HL-60 (cell line): ENCODE results near the gene HOXD12.

Source experiments
- CTCF ChIP-seq: IDR thresholded peaks from one replicate; pipeline ENCODE4 v1.5.1; 2011; ENCODE audit warnings: low read length, control low read depth, inconsistent platforms; ENCODE audit not compliant: insufficient read depth
- POLR2AphosphoS5 ChIP-seq: IDR thresholded peaks from 2 replicates; pipeline ENCODE4 v1.6.1; 2012; ENCODE audit warnings: low read depth

DNA sequence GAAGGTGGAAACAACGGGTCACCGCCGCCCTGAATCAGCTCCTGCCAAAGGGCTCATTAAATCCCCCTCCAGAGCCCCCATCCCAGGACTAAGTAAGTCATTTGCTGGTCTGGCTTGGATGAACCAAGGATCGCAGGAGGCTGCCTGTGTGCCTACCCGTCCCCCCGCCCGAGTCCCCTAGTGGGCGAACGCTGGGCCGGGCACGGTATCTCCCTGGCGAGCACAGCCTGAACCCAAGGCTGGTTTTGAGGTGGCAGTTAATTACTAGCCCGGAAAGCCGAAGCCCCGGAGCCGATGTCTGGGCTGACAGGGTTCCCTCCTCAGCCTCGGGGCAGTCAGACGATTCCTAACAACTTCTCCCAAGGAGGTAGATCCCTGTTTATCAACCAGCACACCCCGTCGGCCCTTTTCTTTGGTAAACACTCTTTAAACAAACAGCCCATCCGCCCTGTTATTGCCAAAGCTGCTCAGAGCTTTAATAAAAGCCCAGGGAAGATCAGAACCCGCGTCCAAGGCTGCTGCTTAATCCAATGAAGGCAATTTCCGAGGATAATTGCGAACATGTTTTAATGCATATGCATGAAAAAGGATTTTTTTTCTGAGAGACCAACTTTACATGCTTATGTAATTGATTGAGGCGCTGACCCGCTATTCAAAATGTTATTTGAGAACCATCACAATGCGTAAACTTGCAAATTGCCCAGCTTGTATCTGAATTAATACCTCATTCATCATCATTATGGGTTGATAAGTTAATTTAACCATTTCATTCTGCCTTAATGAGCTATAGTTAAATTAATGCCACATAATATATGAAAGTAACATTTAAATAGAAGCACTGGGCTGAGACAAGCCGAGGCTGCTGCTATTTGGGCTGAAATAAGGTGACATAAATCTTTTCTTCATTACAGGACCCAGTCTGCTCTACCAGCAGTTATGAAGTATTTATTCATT lies 26.4 kb upstream of the HOXD12 start:
- TF ChIP-seq CTCF (no peak), POLR2AphosphoS5 (no peak)
